ENCODE results near the gene CCDC81. TPM values are rescaled to one million over a fixed set of nuclear protein-coding genes. Genes with fewer than 3 reads are reported as not detected.

CCDC81 gene
- polyA plus RNA-seq, 1 experiment = 1.7 TPM

DNA sequence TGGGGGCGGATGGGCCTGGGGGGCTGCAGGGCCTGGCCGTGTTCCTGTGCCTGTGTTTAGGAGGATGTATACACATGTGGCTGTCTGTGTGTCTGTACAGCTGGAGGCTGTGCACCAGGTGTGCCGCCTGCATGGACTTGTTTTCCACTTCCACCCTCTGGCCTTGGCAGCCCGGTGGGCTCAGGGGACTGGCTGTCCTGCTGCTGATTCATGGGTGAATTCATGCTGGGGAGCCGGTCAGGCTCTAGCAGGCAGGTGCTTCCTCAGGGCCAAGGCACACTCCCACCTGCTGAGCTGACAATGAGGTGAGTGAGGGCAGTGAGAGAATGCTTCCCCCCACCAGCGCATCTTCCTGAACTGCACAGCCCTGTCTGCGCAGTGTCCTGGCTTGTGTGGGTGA is 88.4 kb downstream of the CCDC81 start:
- Histone ChIP-seq H3K27ac (ENCODE audit: low read depth, low read length) (no peak overlapping the region), H3K27me3 (ENCODE audit: control insufficient read depth, insufficient read depth, low read length) (no peaks in the 10 kb centered on the region), H3K9me3 (ENCODE audit: control insufficient read depth, insufficient read depth, low read length) (no peaks in the 10 kb centered on the region; the same call in 1 of the 2 replicates), H3K4me3 (ENCODE audit: low read depth, low read length) (no peak overlapping the region)
- ChIA-PET POLR2A (no interaction called here), CTCF (no interaction called here)
- no peak for TF ChIP-seq CTCF (IDR thresholded peaks at IDR 0.05; ENCODE audit: low read depth, low read length)
- DNase-seq (ENCODE audit: low read depth, low spot score) = no peak

DNA sequence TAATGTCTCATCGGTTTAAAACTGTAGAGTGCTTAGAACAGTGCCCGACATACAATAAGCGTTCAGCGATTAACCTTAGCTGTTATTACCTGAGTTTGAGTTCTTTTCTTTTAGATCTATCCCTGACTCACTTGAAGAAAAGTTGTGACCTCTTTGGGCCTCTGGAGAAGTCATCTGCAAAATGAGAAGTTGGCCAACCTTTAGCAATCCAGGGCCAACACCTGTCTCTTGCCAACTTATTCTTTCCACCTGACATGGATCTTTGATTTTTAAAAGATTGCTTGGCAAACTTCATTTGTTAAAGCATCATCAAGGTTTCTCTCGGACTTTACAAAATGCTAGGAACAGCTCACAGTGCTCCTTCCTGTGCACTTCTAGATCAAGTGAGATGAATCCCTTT is 89.3 kb downstream of the CCDC81 start:
- CTCF ChIA-PET = no interaction called here
- Histone ChIP-seq H3K27me3 (ENCODE audit: control insufficient read depth, insufficient read depth, low read length) (no peaks in the 10 kb centered on the region), H3K27ac (ENCODE audit: low read depth, low read length) (no peak overlapping the region), H3K9me3 (ENCODE audit: control insufficient read depth, insufficient read depth, low read length) (no peaks in the 10 kb centered on the region; the same call in 1 of the 2 replicates), H3K4me3 (ENCODE audit: low read depth, low read length) (no peak overlapping the region)
- TF ChIP-seq CTCF (IDR thresholded peaks at IDR 0.05; ENCODE audit: low read depth, low read length) = no peak
- DNase-seq (ENCODE audit: low read depth, low spot score) = no peak
- POLR2A ChIA-PET = no interaction called here

GRCh38 chr11:86464509-86465221 is 90.0 kb downstream of the CCDC81 start:
- no peaks in the 10 kb centered on the region; the same call in 1 of the 2 replicates for H3K9me3 ChIP-seq (ENCODE audit: control insufficient read depth, insufficient read depth, low read length)
- ChIA-PET CTCF (no interaction called here), POLR2A (no interaction called here)
- DNase-seq (ENCODE audit: low read depth, low spot score) = no peak
- no peak overlapping the region for H3K27ac ChIP-seq (ENCODE audit: low read depth, low read length)
- TF ChIP-seq CTCF (IDR thresholded peaks at IDR 0.05; ENCODE audit: low read depth, low read length) = no peak
- H3K4me3 ChIP-seq (ENCODE audit: low read depth, low read length) = no peak overlapping the region
- no peaks in the 10 kb centered on the region for H3K27me3 ChIP-seq (ENCODE audit: control insufficient read depth, insufficient read depth, low read length)

- Histone ChIP-seq H3K27me3 (ENCODE audit: control insufficient read depth, insufficient read depth, low read length) (no peaks in the 10 kb centered on the region), H3K9me3 (ENCODE audit: control insufficient read depth, insufficient read depth, low read length) (no peaks in the 10 kb centered on the region; the same call in 1 of the 2 replicates), H3K27ac (ENCODE audit: low read depth, low read length) (no peak overlapping the region), H3K4me3 (ENCODE audit: low read depth, low read length) (no peak overlapping the region)
- no peak for DNase-seq (ENCODE audit: low read depth, low spot score)
- no peak for TF ChIP-seq CTCF (IDR thresholded peaks at IDR 0.05; ENCODE audit: low read depth, low read length)
- POLR2A ChIA-PET = no interaction called here
- CTCF ChIA-PET = interaction anchor here (1.6 kb wide), 1 partner anchor 13 kb away, joined by 6 read pairs; no protein-coding TSS in a partner anchor
These were observed 93.5 kb downstream of the CCDC81 start for GRCh38 chr11:86468169-86468568.

GRCh38 chr11:86469491-86470388 is 95.1 kb downstream of the CCDC81 start:
- Histone ChIP-seq H3K4me3 (ENCODE audit: low read depth, low read length) (no peak overlapping the region), H3K9me3 (ENCODE audit: control insufficient read depth, insufficient read depth, low read length) (no peaks in the 10 kb centered on the region; the same call in 1 of the 2 replicates), H3K27ac (ENCODE audit: low read depth, low read length) (no peak overlapping the region), H3K27me3 (ENCODE audit: control insufficient read depth, insufficient read depth, low read length) (no peaks in the 10 kb centered on the region)
- no peak for TF ChIP-seq CTCF (IDR thresholded peaks at IDR 0.05; ENCODE audit: low read depth, low read length)
- DNase-seq (ENCODE audit: low read depth, low spot score) = no peak
- CTCF ChIA-PET = interaction anchor here (1.6 to 2.3 kb wide), 2 partner anchors 15 to 138 kb away, joined by 6 to 7 read pairs; no protein-coding TSS in a partner anchor
- POLR2A ChIA-PET = no interaction called here
